ENCODE measurements around the gene LRG1.

The LRG1 gene

GRCh38 chr19:4524808-4525562, 14.9 kb downstream of the LRG1 start:
- DNase-seq, result no peak

DNA sequence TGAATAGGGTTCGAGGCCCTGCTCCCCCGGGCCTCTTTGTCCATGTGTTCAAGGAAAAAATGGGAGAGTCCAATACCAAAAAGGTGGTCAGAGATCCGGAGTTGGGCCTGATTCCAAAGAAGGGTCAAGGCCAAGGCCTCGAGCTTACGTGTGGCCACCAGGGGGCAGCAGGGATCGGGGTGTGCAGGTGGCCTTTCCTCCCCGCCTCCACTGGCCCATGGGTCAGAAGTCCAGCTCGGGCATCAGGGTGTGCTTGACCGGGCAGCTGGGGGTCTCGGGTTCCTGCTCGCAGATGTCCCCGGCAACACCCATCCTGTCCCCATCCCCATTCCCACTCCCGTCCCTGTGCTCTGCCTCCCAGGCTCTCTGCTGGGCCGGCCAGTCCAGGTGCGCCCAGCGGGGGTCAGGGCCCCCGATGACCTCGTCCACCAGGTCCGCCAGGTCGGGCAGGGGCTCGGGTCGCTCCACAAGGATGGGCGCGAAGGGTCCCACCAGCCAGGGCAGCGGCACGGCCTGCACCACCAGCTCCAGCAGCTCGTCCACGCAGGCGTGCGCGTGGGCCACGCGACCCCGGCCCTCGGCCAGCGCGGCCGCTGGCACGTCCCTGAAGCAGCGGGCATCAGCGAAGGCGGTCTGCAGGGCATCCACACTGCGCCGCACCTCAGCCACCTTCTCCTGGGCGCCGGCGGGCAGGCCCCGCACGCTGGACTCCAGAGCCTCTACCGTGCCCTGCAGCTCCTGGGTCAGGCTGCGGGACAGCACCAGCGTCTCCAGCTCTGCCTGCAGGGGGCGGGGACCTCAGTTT, 16.3 kb downstream of the LRG1 start:
- DNase-seq, result no peak

DNA sequence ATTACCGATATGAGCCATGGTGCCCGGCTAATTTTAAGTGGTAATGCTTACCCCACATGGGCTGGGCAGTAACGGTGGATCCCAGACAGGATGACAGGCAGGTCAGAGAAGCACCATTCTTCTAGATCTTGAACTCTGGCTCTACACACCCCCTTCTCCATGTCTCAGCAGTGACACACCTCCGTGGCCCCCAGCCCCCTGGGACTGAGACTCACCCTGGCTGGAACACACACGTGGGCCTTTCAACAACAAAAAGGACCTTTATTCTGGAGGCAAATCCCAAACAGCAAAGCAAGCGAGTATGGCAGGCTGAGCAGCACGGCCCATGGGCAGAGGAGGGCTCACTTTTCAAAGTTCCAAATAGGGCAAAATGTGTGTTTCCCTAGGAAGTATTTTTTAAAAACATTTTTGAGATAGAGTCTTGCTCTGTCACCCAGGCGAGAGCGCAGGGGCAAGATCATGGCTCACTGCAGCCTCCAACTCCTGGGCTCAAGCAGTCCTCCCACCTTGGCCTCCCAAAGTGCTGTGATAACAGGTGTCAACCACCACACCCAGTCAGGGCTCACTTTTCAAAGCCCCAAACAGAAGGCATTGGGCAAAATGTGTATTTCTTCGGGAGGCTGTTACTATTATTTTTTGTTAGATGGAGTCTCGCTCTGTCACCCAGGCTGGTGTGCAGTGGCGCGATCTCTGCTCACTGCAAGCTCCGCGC, 17.4 kb downstream of the LRG1 start:
- DNase-seq, result no peak

DNA sequence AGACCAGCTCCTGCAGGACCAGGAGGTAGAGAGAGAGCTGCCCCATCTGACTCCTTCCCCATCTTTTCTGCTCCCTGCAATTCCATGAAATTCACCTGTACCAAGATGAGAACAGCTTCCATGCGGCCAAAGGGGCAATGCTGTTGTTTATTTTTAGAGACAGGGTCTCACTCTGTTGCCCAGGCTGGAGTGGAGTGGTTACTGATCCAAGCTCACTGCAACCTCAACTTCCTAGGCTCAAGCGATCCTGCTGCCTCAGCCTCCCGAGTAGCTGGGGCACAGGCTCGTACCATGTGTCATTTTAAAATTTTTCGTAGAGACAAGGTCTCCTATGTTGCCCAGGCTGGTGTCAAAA, 18.0 kb downstream of the LRG1 start:
- DNase-seq, result no peak

DNA sequence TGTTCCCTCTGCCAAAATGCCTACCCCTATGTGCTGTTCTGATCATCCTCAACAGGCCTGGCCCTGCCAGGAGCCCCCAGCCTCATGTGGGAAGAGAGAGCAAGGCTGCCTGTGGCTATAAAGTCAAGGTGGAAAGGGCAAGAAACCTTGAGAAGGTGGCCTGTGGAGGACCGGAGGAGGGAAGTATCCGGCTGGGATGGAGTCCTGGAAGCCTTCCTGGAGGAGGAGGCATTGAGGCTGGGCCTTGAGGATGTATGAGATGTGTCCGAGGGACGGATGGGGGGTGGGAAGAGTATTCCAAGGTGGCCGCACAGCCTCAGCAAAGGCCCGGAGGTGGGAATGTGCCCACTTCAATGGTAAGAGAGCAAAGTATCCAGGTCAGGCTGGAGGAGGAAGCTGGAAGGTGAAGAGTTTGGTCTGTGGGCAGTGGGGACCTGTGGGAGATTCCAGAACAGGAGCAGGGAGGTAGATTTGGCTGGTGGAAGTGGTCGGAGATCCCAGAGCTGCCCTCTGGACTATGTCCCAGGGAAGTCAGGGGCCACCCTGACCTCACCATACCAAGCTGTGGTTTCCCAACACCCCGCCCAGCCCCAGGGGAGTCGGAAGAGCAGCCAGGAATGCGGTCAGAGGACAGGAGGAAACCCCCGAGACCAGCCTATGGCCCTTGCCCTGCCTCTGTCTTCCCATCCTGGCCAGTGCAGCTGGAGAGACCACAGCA, 18.5 kb downstream of the LRG1 start:
- DNase-seq, result no peak

- DNase-seq, result no peak
Observed at GRCh38 chr19:4519521-4520277, 20.1 kb downstream of the LRG1 start.

DNA sequence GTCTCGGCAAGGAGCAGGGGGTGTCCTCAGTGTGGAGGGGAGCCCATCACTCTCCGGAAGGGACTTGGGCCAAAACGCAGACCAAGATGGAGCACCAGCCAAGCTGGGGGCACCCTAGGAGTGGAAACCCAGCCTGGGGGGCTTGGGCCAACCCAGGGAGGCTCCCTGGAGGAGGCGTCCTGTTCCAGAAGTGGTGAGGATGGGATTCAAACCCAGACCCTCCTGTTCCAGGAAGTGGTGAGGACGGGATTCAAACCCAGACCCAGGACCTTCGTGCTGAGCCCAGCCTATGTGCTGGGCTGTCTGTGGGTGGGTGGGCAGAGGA, 20.7 kb downstream of the LRG1 start:
- no peak for DNase-seq

DNA sequence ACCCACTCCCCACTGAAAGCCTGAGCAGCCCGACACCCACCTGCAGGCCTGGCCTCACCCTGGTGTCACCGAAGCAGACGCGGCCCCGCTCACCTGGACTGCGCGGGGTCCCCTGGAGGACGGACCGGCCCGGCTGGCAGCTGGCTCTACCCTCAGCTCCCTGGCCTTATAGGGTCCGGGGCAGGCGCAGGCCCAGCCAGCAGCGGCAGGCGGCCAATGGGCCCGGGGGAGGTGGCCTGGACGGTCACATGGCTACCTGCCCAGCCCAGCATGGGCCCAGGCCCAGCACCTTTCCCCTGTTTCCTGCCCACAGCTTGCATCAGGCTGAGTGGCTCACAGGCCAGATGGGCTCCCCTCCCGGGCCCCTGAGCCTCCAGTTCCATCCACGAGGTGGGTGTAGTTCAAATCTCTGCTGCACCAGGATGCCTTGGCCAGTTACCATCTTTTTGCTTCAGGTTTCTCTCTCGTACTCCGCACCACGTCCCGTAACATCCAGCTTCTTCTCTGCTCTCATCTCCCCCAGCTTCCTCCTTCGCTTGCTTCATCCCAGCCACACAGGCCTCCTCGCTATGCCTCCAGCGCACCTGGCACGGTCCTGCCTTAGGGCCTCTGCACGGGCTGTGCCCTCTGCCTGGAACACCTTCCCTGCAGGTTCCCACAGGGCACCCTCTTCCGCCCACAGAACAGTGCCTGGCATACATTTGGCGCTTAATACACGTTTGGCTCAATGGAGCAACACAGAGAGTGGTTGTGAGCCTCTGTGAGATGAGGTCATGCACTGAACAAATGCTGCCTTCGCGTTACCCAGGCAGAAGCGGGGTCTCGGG, 21.3 kb downstream of the LRG1 start, which contains the start of gene PLIN4:
Gene PLIN4, minus strand, starts transcription at position 142 of the 827 bp plus-strand sequence. CDS start 214 bp downstream, outside the sequence.
- no peak for DNase-seq

GRCh38 chr19:4517451-4518057, 22.3 kb downstream of the LRG1 start:
- no peak for DNase-seq

DNA sequence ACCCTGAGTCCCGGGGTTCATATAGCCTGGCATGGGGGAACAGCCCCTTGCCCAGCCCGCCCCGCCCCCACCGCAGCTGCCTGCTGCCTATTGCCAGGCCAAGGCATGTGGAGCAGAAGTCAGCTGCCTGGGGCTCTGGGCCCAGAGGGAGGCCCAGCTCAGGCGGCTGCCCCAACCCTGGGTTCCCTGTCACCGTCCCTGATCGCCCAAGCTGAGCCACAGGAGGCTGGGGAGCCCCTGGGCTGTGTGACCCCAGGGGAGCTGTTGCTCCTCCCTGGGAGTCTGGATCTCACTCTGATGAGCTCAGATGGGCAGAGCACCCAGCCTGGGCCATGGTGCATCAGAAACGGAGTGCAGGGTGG, 22.9 kb downstream of the LRG1 start:
- DNase-seq, result no peak

GRCh38 chr19:4516199-4516938, 23.5 kb downstream of the LRG1 start:
- no peak for DNase-seq

DNA sequence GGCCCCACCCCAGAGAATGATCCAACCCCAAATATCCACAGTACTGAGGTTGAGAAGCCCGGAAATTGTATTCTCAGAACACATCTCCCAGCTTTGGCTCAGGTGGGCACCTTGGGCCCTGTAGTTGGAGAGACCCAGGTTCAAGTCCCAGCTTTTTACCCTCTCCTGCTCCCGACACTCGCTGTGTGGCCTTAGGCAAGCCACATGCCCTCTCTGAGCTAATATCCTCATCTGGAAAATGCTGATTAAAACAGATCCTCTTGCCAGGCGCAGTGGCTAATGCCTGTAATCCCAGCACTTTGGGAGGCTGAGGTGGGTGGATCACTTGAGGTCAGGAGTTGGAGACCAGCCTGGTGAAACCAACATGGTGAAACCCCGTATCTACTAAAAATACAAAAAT, 24.1 kb downstream of the LRG1 start:
- no peak for DNase-seq

DNA sequence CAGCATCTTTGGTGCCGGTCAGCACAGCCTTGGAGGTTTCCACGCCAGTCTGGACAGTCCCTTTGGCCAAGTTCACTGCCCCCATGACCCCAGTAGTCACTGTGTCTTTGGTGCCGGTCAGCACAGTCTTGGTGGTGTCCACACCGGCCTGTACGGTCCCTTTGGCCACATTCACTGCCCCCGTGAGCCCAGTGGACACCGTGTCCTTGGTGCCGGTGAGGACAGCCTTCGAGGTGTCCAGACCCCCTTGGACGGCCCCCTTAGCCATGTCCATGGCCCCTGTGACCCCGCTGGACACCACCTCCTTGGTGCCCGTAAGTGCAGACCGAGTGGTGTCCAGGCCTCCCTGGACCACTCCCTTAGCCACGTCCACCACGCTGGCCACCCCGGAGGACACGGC, 26.6 kb downstream of the LRG1 start:
- DNase-seq, result no peak

DNA sequence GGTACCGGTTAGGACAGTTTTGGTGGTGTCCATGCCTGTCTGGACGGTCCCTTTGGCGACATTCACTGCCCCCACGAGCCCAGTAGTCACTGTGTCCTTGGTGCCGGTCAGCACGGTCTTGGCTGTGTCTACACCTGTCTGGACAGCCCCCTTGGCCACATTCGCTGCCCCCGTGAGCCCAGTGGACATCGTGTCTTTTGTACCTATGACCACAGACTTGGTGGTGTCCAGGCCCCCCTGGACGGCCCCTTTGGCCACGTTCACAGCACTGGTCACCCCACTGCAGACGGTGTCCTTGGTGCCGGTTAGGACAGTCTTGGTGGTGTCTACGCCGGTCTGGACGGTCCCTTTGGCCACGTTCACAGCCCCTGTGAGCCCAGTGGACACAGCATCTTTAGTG, 27.8 kb downstream of the LRG1 start:
- no peak for DNase-seq

DNA sequence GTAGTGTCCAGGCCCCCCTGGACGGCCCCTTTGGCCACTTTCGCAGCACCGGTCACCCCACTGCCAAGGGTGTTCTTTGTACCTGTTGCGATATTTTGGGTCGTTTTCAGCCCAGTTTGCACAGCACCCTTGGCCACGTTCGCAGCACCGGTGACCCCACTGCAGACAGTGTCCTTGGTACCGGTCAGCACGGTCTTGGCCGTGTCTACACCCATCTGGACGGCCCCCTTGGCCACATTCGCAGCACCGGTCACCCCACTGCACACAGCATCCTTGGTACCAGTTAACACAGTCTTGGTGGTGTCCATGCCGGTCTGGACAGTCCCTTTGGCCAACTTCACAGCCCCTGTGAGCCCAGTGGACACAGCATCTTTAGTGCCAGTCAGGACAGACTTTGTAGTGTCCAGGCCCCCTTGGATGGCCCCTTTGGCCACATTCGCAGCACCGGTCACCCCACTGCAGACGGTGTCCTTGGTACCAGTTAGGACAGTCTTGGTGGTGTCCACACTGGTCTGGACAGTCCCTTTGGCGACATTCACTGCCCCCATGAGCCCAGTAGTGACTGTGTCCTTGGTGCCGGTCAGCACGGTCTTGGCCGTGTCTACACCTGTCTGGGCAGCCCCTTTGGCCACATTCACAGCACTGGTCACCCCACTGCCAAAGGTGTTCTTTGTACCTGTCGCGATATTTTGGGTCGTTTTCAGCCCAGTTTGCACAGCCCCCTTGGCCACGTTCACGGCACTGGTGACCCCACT, 28.4 kb downstream of the LRG1 start:
- DNase-seq, result no peak

- no peak for DNase-seq
Observed at GRCh38 chr19:4510435-4511255, 29.2 kb downstream of the LRG1 start.

DNA sequence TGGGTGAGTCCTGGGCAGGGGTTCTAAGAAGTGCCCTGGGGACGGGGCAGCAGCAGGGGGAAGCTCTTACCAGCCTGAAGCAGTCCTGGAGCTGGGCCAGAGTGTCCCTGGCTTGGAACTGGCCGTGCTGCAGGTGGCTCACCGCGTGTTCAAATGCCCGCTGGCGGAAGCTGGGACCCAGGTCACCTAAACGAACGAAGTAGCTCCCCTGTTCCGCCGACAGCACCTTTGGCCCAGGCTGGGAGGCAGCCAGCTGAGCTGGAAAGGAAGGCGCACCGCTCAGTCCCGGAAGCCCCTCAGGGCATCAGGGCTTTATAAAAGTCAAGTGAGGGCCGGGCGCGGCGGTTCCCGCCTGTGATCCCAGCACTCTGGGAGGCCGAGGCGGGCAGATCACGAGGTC, 31.1 kb downstream of the LRG1 start:
- DNase-seq, result no peak

GRCh38 chr19:4507804-4508203, 32.0 kb downstream of the LRG1 start:
- DNase-seq, result no peak

DNA sequence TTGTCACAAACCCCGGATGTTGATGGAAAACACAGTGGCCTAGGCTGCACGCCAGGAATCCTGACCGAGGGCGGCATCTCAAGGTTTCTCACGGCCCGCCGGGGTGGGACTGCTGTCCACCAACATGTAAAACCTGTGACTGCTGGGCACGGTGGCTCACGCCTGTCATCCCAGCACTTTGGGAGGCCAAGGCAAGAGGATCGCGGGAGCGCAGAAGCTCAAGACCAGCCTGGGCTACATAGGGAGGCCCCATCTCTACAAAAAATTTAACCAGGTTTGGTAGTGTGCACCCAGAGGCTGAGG, 32.7 kb downstream of the LRG1 start:
- DNase-seq, result no peak

All from amniotic stem cell (primary cell).